PC-3 (cell line): ENCODE results near the gene NGRN.

ENCODE experiments used
- CTCF ChIP-seq: fragments of 300-600 bp; sonication (generic); conservative IDR thresholded peaks from 2 replicates; pipeline ENCODE4 v1.5.1; 2017; ENCODE audit warnings: antibody characterized with exemption, low read depth, mild to moderate bottlenecking, low read length
- EZH2 ChIP-seq: fragments of 300-600 bp; sonication (generic); IDR thresholded peaks from one replicate; pipeline ENCODE4 v1.6.1; 2017; ENCODE audit warnings: antibody characterized with exemption, mild to moderate bottlenecking, low read length; ENCODE audit not compliant: unreplicated experiment

DNA sequence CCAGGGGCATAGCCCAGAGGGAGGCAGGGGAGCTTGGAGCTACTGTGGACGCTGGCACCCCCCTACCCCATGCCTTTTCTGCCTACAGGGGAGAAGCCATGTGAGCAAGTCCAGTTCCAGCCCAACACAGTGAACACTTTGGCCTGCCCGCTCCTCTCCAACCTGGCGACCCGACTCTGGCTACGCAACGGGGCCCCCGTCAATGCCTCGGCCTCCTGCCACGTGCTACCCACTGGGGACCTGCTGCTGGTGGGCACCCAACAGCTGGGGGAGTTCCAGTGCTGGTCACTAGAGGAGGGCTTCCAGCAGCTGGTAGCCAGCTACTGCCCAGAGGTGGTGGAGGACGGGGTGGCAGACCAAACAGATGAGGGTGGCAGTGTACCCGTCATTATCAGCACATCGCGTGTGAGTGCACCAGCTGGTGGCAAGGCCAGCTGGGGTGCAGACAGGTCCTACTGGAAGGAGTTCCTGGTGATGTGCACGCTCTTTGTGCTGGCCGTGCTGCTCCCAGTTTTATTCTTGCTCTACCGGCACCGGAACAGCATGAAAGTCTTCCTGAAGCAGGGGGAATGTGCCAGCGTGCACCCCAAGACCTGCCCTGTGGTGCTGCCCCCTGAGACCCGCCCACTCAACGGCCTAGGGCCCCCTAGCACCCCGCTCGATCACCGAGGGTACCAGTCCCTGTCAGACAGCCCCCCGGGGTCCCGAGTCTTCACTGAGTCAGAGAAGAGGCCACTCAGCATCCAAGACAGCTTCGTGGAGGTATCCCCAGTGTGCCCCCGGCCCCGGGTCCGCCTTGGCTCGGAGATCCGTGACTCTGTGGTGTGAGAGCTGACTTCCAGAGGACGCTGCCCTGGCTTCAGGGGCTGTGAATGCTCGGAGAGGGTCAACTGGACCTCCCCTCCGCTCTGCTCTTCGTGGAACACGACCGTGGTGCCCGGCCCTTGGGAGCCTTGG, 37.4 kb upstream of the NGRN start:
- TF ChIP-seq CTCF (no peak), EZH2 (no peak)
